ENCODE measurements around the gene IRF3.

Gene IRF3

DNA sequence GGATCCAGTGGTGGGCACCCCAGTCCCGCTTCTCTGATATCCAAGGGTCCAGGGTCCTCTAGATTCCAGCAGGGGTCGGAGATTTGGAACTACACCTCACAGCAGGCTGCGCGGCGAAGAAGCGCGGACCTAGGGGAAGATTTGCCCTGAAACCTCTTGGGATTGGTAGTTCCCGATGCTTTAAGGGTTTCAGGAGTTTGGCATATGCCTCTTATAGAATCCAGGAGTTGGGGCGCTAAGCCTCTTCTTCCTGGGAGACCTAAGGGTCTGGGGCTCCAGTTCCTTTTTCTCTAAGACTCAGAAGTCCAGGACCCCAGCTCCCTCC is 425 bp upstream of the IRF3 start:
- DNase-seq (ENCODE audit: low spot score), result no peak

DNA sequence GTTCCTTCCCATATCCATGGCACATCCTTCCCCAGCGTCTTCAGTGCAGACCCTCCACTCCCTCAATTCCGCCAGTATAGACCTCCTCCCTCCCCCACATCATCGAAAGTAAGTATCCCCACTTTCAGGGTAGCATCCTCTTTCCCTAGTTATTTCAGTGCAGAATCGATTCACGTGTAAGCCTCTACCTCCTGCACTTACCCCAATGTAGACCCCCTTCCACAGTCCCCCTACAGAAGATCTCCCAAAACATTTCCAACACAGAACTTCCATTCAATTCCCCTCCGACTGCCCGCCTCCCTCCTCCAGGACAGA is 664 bp downstream of the IRF3 start:
- DNase-seq (ENCODE audit: low spot score), result no peak

DNA sequence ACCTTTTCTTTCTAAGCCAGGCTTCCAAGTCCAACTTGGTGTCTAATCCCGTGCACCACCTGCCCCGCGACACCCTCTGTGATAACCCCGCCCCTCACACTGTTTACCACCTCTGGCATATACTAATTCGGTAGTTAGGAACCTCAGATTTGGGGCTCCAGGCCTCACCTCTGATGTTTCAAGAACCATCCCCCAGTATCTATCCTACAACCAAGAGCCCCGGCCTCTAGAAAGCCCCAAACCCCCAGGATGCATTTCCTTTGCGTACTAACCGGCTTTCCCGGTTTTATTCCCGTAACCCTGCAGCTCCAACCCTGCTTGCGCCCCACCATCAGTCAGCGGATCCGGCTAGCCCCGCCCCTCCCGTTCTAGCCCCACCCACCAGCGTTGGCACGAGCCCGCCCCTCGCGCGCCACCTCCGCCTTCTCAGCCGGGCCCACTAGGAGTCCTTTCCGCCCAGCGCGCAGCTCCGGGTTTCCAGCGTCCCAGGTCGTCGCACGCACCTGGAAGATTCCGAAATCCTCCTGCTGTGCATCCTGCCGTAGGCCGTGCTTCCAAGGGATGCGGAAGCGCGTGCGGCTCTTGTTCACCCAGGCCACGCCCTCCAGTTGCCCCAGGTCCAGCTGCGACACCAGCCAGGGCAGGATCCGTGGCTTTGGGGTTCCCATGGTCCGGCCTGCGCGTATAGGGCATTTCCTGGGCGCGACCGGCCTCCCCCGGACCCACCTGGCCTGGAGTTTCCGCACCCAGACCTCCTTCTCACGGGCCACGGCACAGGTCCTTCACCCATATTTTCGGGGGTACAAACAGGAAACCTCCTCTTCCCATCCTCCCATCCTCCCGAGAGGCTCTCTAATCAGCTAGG is 1.3 kb downstream of the IRF3 start:
- peak; percentile 92 for DNase-seq (ENCODE audit: low spot score)

DNA sequence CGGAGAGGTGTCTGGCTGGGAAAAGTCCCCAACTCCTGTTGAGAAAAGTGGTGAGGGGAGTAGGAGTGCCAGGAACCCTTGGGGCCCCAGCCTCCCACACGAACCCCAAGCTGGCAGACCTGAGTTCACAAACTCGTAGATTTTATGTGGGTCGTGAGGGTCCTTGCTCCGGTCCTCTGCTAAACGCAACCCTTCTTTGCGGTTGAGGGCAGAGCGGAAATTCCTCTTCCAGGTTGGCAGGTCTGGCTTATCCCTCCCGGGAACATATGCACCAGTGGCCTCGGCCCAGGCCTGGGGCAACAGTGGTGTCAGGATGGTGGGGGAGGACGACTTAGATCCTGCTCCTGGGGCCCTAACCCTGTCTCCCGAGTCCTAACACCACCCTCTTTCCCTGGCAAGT is 2.4 kb downstream of the IRF3 start:
- DNase-seq (ENCODE audit: low spot score), result no peak

DNA sequence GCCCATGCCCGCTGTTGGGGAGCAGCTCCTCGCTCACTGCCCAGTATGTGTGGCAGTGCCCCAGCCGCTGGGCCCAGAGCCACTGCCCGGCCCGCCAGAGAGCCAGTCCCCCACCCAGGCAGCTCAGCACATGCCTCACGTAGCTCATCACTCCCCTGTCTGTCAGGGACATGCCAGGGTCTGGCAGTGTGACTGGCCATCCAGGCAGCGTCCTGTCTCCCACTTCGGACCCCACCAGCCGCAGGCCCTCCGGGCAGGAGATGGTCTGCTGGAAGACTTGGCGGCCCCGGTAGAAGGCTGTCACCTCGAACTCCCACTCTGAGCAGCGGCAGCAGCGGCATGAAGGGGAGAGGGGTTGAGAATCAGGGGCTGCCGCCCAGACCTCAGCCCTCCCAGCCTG is 3.6 kb downstream of the IRF3 start:
- DNase-seq (ENCODE audit: low spot score), result no peak

DNA sequence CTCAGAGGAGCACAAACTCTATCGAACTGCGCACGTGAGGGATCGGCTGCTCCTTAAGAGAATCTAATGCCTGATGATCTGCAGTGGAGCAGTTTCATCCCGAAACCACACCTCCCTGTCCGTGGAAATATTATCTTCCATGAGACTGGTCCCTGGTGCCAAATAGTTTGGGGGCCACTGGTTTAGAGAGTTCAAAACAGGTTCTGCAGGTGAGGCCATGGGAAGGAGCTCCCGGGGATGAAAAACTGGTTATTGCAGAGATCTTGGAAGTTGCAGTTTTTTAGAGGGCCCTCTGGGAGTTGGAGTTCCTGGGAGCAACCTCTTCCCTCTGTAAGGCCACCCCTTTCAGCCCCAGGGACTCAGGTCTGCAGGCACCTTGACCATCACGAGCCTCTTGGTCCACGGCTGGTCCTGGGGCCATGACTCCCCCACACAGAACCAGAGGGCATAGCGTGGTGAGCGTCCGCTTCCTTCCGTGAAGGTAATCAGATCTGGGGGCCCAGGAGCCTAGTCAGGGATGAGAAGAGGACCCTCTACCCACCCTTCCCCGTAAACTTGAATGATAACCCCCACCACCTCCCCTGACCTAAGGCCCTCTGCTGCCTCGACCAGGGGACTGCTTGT is 5.2 kb downstream of the IRF3 start:
- no peak for DNase-seq (ENCODE audit: low spot score)

DNA sequence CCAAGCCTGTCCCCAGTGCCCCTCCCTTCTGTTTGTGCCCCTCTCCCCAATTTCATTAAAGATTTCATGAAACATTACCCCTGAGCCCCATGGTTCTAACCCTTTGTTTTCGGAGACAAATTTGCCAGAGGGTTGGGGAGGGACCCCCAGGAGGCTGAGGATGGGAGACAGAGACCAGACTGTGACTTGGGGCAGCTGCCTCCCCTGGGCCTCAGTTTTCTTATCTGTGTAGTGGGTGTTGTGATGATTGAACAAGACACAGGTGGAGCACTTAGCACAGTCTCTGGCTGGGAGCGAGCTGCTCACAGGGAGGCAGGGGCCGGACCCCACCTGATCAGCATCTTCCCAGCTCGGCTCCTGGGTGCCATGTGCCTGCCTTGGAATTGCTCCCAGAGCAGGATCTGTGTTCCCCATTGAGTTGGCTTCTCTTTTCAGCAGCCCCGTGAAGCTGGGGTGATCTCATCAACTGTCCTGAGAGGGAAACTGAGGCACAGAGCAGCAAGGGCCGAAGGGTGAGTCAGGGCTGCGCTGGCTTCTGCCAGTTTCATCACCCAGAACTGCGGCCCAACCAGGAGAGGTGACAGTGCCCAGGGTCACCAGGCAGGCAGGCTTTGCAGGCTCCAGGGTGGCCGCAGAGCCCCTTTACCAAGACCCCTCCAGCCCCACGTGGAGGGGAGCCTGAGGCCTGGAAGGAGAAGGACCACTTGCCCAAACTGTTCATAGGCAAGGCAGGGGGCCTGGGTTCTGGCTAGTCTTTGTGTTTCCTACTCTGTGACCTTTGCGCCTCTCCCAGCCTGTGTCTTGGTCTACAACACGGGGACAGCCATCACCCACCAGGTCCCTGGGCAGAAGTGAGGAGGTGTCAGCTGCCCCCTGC is 6.9 kb downstream of the IRF3 start:
- DNase-seq (ENCODE audit: low spot score), result no peak

DNA sequence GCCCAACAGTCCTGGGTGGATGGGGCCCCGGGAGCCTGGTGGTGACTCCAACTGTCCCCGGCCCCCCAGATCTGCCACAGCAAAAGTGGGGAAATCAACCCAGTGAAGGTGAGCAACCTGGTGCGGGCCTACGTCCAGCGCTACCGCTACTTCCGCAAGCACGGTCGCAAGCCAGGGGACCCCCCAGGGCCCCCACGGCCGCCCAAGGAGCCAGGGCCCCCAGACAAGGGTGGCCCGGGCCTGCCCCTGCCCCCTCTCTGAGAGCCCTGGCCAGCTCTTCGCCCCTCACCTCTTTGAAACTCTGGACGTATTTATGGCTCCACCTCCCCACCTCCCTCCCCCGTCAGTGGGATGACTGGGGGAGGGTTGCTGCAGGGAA is 7.5 kb downstream of the IRF3 start:
- DNase-seq (ENCODE audit: low spot score), result no peak

DNA sequence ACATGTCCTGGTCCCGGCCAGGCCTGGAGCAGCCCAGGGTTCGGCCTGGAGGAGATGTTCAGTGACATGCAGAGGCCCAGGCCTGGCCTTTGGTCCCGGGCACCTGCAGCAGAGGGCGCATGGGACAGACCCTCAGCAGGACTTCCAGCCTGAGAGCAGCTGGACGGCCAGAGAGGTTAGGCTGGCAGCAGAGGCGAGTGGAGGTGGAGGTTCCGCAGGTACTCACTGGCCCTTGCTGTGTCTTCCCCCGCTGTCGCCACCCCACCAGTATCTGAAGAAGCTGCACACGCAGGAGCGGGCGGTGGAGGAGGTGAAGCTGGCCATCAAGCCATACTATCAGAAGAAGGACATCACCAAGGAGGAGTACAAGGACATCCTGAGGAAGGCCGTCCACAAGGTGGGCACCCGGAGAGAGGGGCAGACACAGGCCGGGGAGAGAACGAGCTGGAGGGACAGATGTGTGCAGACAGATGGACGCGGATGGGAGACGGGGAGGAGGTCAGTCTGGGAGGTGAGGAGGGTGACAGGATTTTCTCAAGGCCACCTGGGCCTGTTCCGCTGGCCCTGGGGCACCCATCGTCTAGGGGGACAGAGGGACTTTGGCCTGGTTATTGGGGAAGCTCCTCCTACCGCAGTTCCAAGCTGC is 8.0 kb downstream of the IRF3 start:
- DNase-seq (ENCODE audit: low spot score), result no peak

DNA sequence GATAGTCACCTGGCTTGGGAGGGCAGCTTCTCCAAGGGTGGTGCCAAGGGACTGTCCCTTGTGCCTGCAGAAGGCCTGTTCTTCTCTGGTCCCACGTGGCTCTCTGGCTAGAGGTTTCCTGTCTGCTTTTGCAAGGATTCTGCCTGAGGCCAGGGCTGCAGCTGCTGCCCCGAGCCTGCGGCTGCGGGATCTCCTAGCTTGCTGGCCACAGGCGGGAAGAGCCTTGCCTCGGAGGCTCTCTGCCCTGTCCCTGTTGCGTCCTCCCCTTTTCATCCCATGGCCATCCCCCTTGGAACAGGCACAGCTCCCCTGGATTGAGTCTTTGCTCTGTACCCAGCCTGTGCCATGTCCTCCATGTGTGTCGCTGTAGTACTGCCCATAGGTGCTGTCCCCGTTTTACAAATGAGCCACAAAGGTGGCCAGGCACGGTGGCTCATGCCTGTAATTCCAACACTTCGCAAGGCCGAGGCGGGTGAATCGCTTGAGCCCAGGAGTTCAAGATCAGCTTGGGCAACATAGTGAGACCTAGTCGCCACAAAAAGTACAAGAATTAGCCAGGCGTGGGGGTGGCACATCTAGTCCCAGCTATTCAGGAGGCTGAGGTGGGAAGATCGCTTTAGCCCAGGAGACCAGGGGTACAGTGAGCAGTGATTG is 9.1 kb downstream of the IRF3 start:
- DNase-seq (ENCODE audit: low spot score), result no peak

DNA sequence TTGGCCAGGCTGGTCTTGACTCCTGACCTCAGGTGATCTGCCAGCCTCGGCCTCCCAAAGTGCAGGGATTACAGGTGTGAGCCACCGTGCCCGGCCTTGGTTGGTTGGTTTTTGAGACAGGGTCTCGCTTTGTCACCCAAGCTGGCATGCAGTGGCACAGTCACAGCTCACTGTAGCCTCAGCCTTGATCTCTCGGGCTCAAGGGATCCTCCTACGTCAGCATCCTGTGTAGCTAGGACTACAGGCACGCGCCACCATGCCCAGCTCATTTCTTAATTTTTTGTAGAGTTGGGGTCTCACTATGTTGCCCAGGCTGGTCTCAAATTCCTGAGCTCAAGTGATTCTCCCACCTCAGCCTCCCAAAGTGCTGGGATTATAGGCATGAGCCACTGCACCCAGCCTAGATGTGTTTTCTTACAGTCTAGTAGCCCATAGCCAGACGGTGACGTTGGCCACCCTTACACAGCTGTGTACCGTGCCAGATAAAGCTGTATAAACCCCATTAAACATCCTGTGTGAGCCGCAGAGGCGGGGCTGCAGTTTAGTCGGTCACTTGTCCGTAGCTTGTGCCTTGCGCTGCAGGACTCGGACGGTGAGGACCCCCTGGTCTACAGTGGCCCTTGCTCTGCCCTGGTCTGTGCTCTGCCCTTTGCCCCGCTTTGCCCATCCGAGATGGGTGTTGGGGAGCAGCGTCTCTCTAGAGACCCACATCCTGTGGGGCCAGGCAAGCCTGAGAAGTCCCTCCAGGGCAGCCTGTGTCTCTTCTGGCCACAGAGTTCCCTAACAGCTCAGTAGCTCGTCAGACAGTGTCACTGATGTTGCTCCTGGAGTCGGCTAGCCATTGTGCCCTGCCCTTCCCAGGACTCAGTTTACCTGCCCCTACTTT is 9.8 kb downstream of the IRF3 start:
- no peak for DNase-seq (ENCODE audit: low spot score)

DNA sequence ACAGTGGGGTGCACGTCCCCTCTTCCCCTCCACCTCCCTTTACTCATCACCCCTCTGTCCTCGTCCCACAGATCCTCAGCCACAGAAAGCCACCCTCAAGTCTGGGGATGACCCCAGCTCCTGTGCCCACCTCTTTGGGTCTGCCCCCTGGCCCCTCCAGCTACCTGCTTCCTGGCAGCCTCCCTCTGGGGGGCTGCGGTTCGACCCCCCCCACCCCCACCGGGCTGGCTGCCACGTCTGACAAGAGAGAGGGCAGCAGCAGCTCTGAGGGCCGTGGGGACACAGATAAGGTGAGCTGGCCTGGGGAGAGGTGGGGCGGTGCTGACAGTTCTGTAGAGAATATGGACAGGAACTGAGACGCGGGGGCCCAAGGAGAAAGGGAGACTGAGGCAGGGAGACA is 11.1 kb downstream of the IRF3 start:
- no peak for DNase-seq (ENCODE audit: low spot score)

DNA sequence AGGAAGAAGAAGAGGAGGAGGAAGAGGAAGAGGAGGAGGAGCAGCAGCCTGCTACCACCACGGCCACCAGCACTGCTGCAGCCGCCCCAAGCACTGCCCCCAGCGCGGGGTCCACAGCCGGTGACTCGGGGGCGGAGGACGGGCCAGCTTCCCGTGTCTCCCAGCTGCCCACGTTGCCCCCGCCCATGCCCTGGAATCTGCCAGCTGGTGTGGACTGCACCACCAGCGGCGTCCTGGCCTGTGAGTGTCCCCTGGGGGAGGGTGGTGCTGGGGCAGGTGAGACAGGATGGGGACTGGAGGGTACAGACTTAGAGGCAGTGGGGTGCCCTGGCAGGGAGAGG is 12.2 kb downstream of the IRF3 start:
- no peak for DNase-seq (ENCODE audit: low spot score)

DNA sequence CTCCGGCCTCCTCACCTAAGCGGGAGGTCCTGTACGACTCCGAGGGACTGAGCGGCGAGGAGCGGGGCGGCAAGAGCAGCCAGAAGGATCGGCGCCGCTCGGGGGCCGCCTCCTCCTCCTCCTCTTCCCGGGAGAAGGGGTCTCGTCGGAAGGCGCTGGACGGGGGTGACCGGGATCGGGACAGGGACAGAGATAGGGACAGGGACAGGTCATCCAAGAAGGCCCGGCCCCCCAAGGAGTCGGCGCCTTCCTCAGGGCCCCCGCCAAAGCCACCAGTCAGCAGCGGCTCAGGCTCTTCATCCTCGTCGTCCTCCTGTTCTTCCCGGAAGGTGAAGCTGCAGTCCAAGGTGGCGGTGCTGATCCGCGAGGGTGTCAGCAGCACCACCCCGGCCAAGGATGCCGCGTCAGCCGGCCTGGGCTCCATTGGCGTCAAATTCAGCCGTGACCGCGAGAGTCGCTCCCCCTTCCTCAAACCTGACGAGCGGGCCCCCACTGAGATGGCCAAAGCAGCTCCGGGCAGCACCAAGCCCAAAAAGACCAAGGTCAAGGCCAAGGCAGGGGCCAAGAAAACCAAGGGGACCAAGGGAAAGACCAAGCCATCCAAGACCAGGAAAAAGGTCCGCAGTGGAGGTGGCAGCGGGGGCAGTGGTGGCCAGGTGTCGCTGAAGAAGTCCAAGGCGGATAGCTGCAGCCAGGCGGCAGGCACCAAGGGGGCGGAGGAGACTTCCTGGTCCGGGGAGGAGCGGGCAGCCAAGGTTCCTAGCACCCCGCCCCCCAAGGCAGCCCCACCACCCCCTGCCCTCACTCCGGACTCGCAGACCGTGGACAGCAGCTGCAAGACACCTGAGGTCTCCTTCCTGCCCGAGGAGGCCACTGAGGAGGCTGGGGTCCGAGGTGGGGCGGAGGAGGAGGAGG is 12.8 kb downstream of the IRF3 start:
- DNase-seq (ENCODE audit: low spot score), result no peak

DNA sequence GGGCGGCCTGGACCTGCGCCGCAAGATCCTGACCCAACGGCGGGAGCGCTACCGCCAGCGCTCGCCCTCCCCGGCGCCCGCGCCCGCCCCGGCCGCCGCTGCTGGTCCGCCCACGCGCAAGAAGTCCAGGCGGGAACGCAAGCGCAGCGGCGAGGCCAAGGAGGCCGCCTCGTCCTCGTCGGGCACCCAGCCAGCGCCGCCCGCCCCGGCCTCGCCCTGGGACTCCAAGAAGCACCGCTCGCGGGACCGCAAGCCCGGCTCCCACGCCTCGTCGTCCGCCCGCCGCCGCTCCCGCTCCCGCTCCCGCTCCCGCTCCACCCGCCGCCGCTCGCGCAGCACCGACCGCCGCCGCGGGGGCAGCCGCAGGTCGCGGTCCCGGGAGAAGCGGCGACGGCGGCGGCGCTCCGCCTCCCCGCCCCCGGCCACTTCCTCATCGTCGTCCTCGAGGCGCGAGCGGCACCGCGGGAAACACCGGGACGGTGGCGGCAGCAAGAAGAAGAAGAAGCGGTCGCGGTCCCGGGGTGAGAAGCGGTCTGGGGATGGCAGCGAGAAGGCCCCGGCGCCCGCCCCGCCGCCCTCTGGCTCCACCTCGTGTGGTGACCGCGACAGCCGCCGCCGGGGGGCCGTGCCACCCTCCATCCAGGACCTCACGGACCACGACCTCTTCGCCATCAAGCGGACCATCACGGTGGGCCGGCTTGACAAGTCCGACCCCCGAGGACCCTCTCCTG is 13.7 kb downstream of the IRF3 start:
- DNase-seq (ENCODE audit: low spot score), result no peak

DNA sequence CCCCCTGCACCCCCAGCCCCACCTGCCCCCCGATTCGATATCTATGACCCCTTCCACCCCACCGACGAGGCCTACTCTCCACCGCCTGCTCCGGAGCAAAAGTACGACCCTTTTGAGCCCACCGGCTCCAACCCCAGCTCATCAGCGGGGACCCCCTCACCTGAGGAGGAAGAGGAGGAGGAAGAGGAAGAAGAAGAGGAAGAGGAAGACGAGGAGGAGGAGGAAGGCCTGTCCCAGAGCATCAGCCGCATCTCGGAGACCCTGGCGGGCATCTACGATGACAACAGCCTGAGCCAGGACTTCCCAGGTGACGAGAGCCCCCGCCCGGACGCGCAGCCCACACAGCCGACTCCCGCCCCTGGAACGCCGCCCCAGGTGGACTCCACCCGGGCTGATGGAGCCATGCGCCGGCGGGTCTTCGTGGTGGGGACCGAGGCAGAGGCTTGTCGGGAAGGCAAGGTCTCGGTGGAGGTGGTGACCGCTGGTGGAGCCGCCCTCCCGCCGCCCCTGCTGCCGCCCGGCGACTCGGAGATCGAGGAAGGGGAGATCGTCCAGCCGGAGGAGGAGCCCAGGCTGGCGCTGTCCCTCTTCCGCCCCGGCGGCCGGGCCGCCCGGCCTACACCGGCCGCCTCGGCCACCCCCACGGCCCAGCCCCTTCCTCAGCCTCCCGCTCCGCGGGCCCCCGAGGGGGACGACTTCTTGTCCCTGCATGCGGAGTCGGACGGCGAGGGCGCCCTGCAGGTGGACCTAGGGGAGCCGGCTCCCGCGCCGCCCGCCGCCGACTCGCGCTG is 14.4 kb downstream of the IRF3 start:
- DNase-seq (ENCODE audit: low spot score), result no peak

DNA sequence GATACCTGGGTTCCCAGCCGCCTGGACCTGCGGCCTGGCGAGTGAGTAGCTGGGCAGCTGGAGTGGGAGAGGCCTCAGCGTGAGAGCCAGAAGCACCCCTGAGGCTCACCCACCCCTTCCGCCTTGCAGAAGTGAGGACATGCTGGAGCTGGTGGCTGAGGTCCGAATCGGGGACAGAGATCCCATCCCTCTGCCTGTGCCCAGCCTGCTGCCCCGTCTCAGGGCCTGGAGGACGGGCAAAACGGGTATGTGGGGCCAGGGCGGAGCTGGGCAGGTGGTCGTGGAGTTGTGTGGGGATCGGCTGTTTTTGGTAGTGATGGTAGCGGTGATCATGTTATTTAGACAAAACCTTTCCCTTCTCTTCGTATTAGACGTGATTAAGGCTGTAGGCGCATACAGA is 19.1 kb downstream of the IRF3 start:
- DNase-seq (ENCODE audit: low spot score), result no peak

DNA sequence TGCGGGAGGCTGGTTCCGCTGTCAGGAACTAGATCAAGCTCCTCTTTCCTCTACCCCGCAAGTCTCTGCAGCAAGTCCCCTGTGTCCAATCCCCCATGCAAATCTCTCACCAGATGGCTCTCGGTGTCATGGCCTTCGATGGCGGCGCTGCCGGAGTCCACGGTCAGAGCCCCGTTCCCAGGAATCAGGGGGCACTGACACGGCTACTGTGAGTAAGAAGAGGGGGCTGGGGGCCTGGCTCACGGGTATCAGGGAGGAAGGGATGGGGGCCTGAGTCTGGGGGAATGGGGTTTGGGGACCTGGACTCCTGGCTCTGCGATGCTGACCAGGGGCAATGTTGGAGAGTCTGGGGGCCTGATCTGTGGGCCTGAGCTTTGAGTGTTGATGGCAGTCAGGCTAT is 19.7 kb downstream of the IRF3 start:
- no peak for DNase-seq (ENCODE audit: low spot score)

DNA sequence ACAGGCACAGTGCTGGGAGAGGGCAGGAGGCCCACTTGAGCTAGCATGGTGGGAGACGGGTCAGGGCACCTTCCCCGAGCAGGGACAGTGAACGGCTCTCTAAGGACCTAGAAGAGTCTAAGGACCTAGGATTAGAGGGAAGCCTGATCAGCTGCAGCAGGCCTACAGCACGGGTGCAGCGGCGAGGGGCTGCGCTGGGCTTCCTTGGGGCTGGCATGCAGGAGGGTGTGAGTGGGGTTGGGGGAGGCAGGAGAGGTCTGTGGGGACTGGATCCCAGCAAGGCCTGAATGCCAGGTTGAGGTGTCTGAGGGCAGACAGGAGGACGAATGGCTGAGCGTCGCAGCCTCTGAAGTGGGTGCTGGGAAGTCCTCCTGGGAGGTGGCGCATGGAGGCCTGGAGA is 20.1 kb downstream of the IRF3 start:
- no peak for DNase-seq (ENCODE audit: low spot score)
